ENCODE measurements around the gene GHRL. TPM values are rescaled to one million over a fixed set of nuclear protein-coding genes. Genes with fewer than 3 reads are reported as not detected.

Gene GHRL
- total and polyA plus RNA-seq, 2 donors (not counting 3 experiments of a cell fraction or from before 2014, with no cell fraction given), result not detected

DNA sequence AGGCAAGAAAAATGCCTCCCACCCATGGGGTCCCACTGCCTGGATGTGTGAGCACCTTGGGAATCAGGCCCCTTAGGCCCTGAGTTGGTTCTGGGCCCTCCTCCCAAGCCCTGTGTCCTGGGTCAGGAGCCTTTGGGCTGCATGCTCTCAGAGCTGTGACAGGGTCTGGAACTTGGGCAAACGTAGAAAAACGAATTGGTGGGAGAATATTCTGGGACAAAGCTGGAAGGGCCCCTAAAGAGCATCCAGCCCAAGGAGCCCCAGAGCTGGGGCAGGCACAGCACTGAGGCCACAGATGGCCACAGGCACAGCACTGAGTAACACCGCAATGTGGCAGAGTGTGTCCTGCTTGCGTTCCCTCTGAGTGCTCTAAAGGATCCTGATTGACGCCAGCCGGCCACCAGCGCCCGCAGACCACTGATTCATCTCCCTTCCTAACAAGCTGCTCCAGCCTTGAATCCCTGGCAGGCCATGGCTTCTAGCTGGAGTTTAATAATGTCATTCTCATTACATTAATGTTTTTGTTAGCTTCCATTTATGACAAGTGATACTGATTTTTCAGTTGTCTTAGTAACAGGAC is 46.7 kb upstream of the GHRL start:
- H3K27me3 ChIP-seq (ENCODE audit: control insufficient read depth in 2 of 2, insufficient read depth in 2 of 2, low read length in 2 of 2), result no peaks in the 10 kb centered on the region
- intact Hi-C loops (cut with micrococcal nuclease), result no loop called here
- H3K4me1 ChIP-seq (ENCODE audit: control insufficient read depth, extremely low read depth, insufficient read depth, low read length), result no peaks in the 10 kb centered on the region
- no peaks in the 10 kb centered on the region for H3K36me3 ChIP-seq (ENCODE audit: control insufficient read depth in 2 of 2, extremely low read depth in 1 of 2, insufficient read depth in 2 of 2, low read length in 2 of 2)
- ChIA-PET CTCF (interaction anchor here (0.6 to 1.5 kb wide), 4 partner anchors 9 to 399 kb away, joined by 3 to 4 read pairs (median 3); no protein-coding TSS in a partner anchor), POLR2A (no interaction called here)
- no peak overlapping the region for H3K4me2 ChIP-seq (ENCODE audit: insufficient read depth, low read length)
- no peak overlapping the region for H3K9ac ChIP-seq (replicated peaks; ENCODE audit: extremely low read depth, insufficient read depth, low read length)
- no peak for DNase-seq (ENCODE audit: low read depth, low spot score)
- H3K79me2 ChIP-seq (ENCODE audit: control insufficient read depth, insufficient read depth, low read length), result no peaks in the 10 kb centered on the region
- no peak overlapping the region for H3K27ac ChIP-seq (ENCODE audit: insufficient read depth, low read depth, low read length)
- BruUV-seq (replicated peaks), result no TSS peak
- no peaks in the 10 kb centered on the region for H4K20me1 ChIP-seq (replicated peaks; ENCODE audit: control insufficient read depth, extremely low read depth, insufficient read depth, low read length)
- no peak for FAIRE-seq
- H3K9me3 ChIP-seq (replicated peaks; ENCODE audit: control insufficient read depth, insufficient read depth, low read length), result no peaks in the 10 kb centered on the region
- no peak for TF ChIP-seq MYC (IDR thresholded peaks at IDR 0.05; ENCODE audit: low read depth, low read length)
- TF ChIP-seq FOS (IDR thresholded peaks at IDR 0.05; ENCODE audit: borderline replicate concordance, insufficient read depth, low read length), result no peak
- TF ChIP-seq MAX (IDR thresholded peaks at IDR 0.05; ENCODE audit: insufficient read depth, insufficient read length), result no peak
- TF ChIP-seq JUN (IDR thresholded peaks at IDR 0.05; ENCODE audit: borderline replicate concordance, insufficient read depth, insufficient read length, low read depth), result no peak
- no peak overlapping the region for H2AFZ ChIP-seq (ENCODE audit: low read depth, low read length)
- dilution Hi-C loops (cut with MboI; ENCODE audit: extremely low pct_ligation_motif_present, low sequenced_read_pairs), result no loop called here
- H3K4me3 ChIP-seq (replicated peaks in 1 of 3; ENCODE audit: insufficient read depth in 1 of 3, low read depth in 1 of 3, low read length in 3 of 3), result no peak overlapping the region
- H3K9me1 ChIP-seq (replicated peaks; ENCODE audit: control insufficient read depth, extremely low read depth, insufficient read depth, low read length), result no peaks in the 10 kb centered on the region

DNA sequence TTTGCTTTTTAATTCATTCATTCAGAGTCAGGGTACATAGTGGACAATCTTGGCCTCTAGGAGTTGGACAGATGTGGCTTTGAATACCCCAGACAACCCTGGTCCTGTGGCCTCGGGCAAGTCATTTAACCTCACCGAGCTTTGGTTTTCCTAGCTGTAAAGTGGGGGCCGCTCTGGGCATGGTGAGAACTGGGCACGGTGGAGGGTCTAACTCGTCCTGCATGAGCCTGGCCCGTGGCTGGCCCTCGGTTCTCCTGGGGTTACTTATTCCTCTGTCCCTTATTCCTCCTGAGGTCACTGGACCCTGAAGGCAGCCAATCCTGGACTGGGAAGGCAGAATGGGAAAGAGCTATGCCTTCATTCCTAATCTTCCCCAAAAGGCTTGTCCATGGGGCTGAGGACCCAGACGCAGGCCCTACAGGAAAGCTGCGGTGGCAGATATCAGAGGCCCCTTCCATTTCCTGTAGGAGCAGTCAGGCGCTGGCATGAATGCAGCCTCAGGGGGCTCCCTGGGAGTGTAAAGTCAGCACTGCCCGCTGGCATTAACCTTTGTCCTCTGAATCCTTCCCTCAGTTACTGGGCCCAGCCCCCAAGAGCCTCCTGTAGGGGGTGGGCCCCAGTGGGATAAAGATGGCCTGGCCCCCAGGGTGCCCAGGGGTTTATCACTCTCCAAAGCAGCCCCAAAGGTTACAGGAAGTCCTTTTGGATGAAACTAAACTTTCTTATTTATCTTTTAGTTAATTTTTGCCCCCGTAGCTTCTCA is 46.0 kb upstream of the GHRL start:
- Histone ChIP-seq H3K27me3 (ENCODE audit: control insufficient read depth in 2 of 2, insufficient read depth in 2 of 2, low read length in 2 of 2) (no peaks in the 10 kb centered on the region), H3K4me2 (ENCODE audit: insufficient read depth, low read length) (no peak overlapping the region), H3K9me3 (replicated peaks; ENCODE audit: control insufficient read depth, insufficient read depth, low read length) (no peaks in the 10 kb centered on the region), H3K9ac (replicated peaks; ENCODE audit: extremely low read depth, insufficient read depth, low read length) (no peak overlapping the region), H3K4me3 (replicated peaks in 1 of 3; ENCODE audit: insufficient read depth in 1 of 3, low read depth in 1 of 3, low read length in 3 of 3) (no peak overlapping the region), H2AFZ (ENCODE audit: low read depth, low read length) (no peak overlapping the region), H3K79me2 (ENCODE audit: control insufficient read depth, insufficient read depth, low read length) (no peaks in the 10 kb centered on the region), H3K36me3 (ENCODE audit: control insufficient read depth in 2 of 2, extremely low read depth in 1 of 2, insufficient read depth in 2 of 2, low read length in 2 of 2) (no peaks in the 10 kb centered on the region), H3K4me1 (ENCODE audit: control insufficient read depth, extremely low read depth, insufficient read depth, low read length) (no peaks in the 10 kb centered on the region), H3K27ac (ENCODE audit: insufficient read depth, low read depth, low read length) (no peak overlapping the region), H4K20me1 (replicated peaks; ENCODE audit: control insufficient read depth, extremely low read depth, insufficient read depth, low read length) (no peaks in the 10 kb centered on the region), H3K9me1 (replicated peaks; ENCODE audit: control insufficient read depth, extremely low read depth, insufficient read depth, low read length) (no peaks in the 10 kb centered on the region)
- no peak for DNase-seq (ENCODE audit: low read depth, low spot score)
- dilution Hi-C loops (cut with MboI; ENCODE audit: extremely low pct_ligation_motif_present, low sequenced_read_pairs) (no loop called here), intact Hi-C loops (cut with micrococcal nuclease) (no loop called here)
- POLR2A ChIA-PET, result no interaction called here
- no peak for TF ChIP-seq JUN (IDR thresholded peaks at IDR 0.05; ENCODE audit: borderline replicate concordance, insufficient read depth, insufficient read length, low read depth)
- no peak for TF ChIP-seq CTCF (IDR thresholded peaks at IDR 0.05; ENCODE audit: extremely low read depth in 1 of 2, insufficient read depth in 1 of 2, low read depth in 1 of 2, low read length in 2 of 2)
- TF ChIP-seq MAX (IDR thresholded peaks at IDR 0.05; ENCODE audit: insufficient read depth, insufficient read length), result no peak
- TF ChIP-seq POLR2A (IDR thresholded peaks at IDR 0.05; ENCODE audit: low read depth, low read length), result no peak
- no peak for TF ChIP-seq EZH2 (IDR thresholded peaks at IDR 0.05; ENCODE audit: borderline replicate concordance, low read depth, low read length, severe bottlenecking)
- no peak for TF ChIP-seq MYC (IDR thresholded peaks at IDR 0.05; ENCODE audit: low read depth, low read length)
- TF ChIP-seq POLR2AphosphoS5 (IDR thresholded peaks at IDR 0.05; ENCODE audit: insufficient read depth, low read depth, low read length), result no peak
- TF ChIP-seq GATA2 (IDR thresholded peaks at IDR 0.05; ENCODE audit: insufficient read depth, insufficient read length, low read depth, low read length), result no peak
- no peak for TF ChIP-seq FOS (IDR thresholded peaks at IDR 0.05; ENCODE audit: borderline replicate concordance, insufficient read depth, low read length)
- FAIRE-seq, result no peak
- CTCF ChIA-PET, result interaction anchor here (1.3 to 1.5 kb wide), 2 partner anchors 355 to 400 kb away, joined by 3 read pairs; no protein-coding TSS in a partner anchor
- no TSS peak for BruUV-seq (replicated peaks)

Measured in endothelial cell of umbilical vein (primary cell).